Measurements from ENCODE around the gene FBXO22.

FBXO22 gene

GRCh38 chr15:75918135-75918534 is 14.5 kb downstream of the FBXO22 start:
- in situ Hi-C loops (cut with HindIII; ENCODE audit: low sequenced_read_pairs): no loop called here

GRCh38 chr15:75920079-75920478 is 16.4 kb downstream of the FBXO22 start:
- in situ Hi-C loops (cut with HindIII; ENCODE audit: low sequenced_read_pairs): no loop called here

- in situ Hi-C loops (cut with HindIII; ENCODE audit: low sequenced_read_pairs): no loop called here
Measured at GRCh38 chr15:75921732-75922703, 18.3 kb downstream of the FBXO22 start.

- in situ Hi-C loops (cut with HindIII; ENCODE audit: low sequenced_read_pairs): no loop called here
Measured at GRCh38 chr15:75923756-75924155, 20.1 kb downstream of the FBXO22 start.

GRCh38 chr15:75924576-75924975 is 20.9 kb downstream of the FBXO22 start:
- in situ Hi-C loops (cut with HindIII; ENCODE audit: low sequenced_read_pairs): no loop called here

- in situ Hi-C loops (cut with HindIII; ENCODE audit: low sequenced_read_pairs): no loop called here
Measured at GRCh38 chr15:75925440-75925839, 21.8 kb downstream of the FBXO22 start.

GRCh38 chr15:75926931-75927330 is 23.3 kb downstream of the FBXO22 start:
- in situ Hi-C loops (cut with HindIII; ENCODE audit: low sequenced_read_pairs): no loop called here

GRCh38 chr15:75927601-75928000 is 23.9 kb downstream of the FBXO22 start:
- in situ Hi-C loops (cut with HindIII; ENCODE audit: low sequenced_read_pairs): no loop called here

- in situ Hi-C loops (cut with HindIII; ENCODE audit: low sequenced_read_pairs): no loop called here
Measured at GRCh38 chr15:75928680-75929608, 25.3 kb downstream of the FBXO22 start.

- in situ Hi-C loops (cut with HindIII; ENCODE audit: low sequenced_read_pairs): no loop called here
Measured at GRCh38 chr15:75929799-75930565, 26.3 kb downstream of the FBXO22 start.

GRCh38 chr15:75930866-75931265 is 27.2 kb downstream of the FBXO22 start:
- in situ Hi-C loops (cut with HindIII; ENCODE audit: low sequenced_read_pairs): no loop called here

GRCh38 chr15:75942464-75942863 is 38.8 kb downstream of the FBXO22 start:
- in situ Hi-C loops (cut with HindIII; ENCODE audit: low sequenced_read_pairs): no loop called here

- in situ Hi-C loops (cut with HindIII; ENCODE audit: low sequenced_read_pairs): no loop called here
Measured at GRCh38 chr15:75943246-75943645, 39.6 kb downstream of the FBXO22 start.

GRCh38 chr15:75943713-75944215 is 40.1 kb downstream of the FBXO22 start:
- in situ Hi-C loops (cut with HindIII; ENCODE audit: low sequenced_read_pairs): no loop called here

- in situ Hi-C loops (cut with HindIII; ENCODE audit: low sequenced_read_pairs): no loop called here
Measured at GRCh38 chr15:75945953-75946352, 42.3 kb downstream of the FBXO22 start.

- in situ Hi-C loops (cut with HindIII; ENCODE audit: low sequenced_read_pairs): no loop called here
Measured at GRCh38 chr15:75947092-75947491, 43.4 kb downstream of the FBXO22 start.

- in situ Hi-C loops (cut with HindIII; ENCODE audit: low sequenced_read_pairs): no loop called here
Measured at GRCh38 chr15:75948761-75949296, 45.2 kb downstream of the FBXO22 start.

- in situ Hi-C loops (cut with HindIII; ENCODE audit: low sequenced_read_pairs): no loop called here
Measured at GRCh38 chr15:75952525-75952924, 48.8 kb downstream of the FBXO22 start.

GRCh38 chr15:75955720-75956119 is 52.0 kb downstream of the FBXO22 start:
- in situ Hi-C loops (cut with HindIII; ENCODE audit: low sequenced_read_pairs): no loop called here

GRCh38 chr15:75961331-75961730 is 57.7 kb downstream of the FBXO22 start:
- in situ Hi-C loops (cut with HindIII; ENCODE audit: low sequenced_read_pairs): no loop called here

All from DLD1 (cell line).